Measurements from ENCODE around the gene CELA1.
"Not testable (repeated sequence)": the region's sequence is repeated elsewhere in the genome, so short reads cannot be mapped to it uniquely, and the experiment has no call there.

The CELA1 gene

GRCh38 chr12:51348116-51348515 is 1.6 kb upstream of the CELA1 start:
- H3K27ac Mint-ChIP-seq, result no peak overlapping the region
- no peaks in the 10 kb centered on the region for H3K9me3 Mint-ChIP-seq
- H3K4me1 Mint-ChIP-seq, result no peaks in the 10 kb centered on the region
- no peak for TF ChIP-seq CTCF (IDR thresholded peaks at IDR 0.05; ENCODE audit: unreplicated experiment in 3 of 3)
- H3K27me3 Mint-ChIP-seq (ENCODE audit: low read depth), result peaks cover 8% of the 10 kb centered on the region
- H3K4me3 Mint-ChIP-seq, result no peak overlapping the region
- H3K36me3 Mint-ChIP-seq (ENCODE audit: low read depth), result no peaks in the 10 kb centered on the region

GRCh38 chr12:51345681-51346080 is 798 bp downstream of the CELA1 start:
- Mint-ChIP-seq H3K27ac (no peak overlapping the region), H3K4me3 (no peak overlapping the region), H3K9me3 (no peaks in the 10 kb centered on the region)

GRCh38 chr12:51343201-51343600 is 3.3 kb downstream of the CELA1 start:
- Mint-ChIP-seq H3K4me1 (no peaks in the 10 kb centered on the region), H3K27me3 (ENCODE audit: low read depth) (no peaks in the 10 kb centered on the region), H3K36me3 (ENCODE audit: low read depth) (no peaks in the 10 kb centered on the region), H3K9me3 (no peaks in the 10 kb centered on the region), H3K27ac (no peak overlapping the region), H3K4me3 (no peak overlapping the region)
- no peak for TF ChIP-seq CTCF (IDR thresholded peaks at IDR 0.05; ENCODE audit: unreplicated experiment in 3 of 3)

More at GRCh38 chr12:51345681-51346080, 798 bp downstream of the CELA1 start:
- Mint-ChIP-seq H3K36me3 (ENCODE audit: low read depth) (no peaks in the 10 kb centered on the region), H3K27me3 (ENCODE audit: low read depth) (no peaks in the 10 kb centered on the region), H3K4me1 (no peaks in the 10 kb centered on the region)
- TF ChIP-seq CTCF (IDR thresholded peaks at IDR 0.05; ENCODE audit: unreplicated experiment in 3 of 3), result no peak

GRCh38 chr12:51342416-51342815 is 4.1 kb downstream of the CELA1 start:
- no peak overlapping the region for H3K27ac Mint-ChIP-seq
- no peak overlapping the region for H3K4me3 Mint-ChIP-seq
- TF ChIP-seq CTCF (IDR thresholded peaks at IDR 0.05; ENCODE audit: unreplicated experiment in 3 of 3), result no peak
- H3K4me1 Mint-ChIP-seq, result no peaks in the 10 kb centered on the region
- H3K36me3 Mint-ChIP-seq (ENCODE audit: low read depth), result no peaks in the 10 kb centered on the region
- no peaks in the 10 kb centered on the region for H3K9me3 Mint-ChIP-seq
- H3K27me3 Mint-ChIP-seq (ENCODE audit: low read depth), result no peaks in the 10 kb centered on the region

- TF ChIP-seq CTCF (IDR thresholded peaks at IDR 0.05; ENCODE audit: unreplicated experiment in 3 of 3), result peak; percentile 94 to 97 (median 95)
- no peaks in the 10 kb centered on the region for H3K36me3 Mint-ChIP-seq (ENCODE audit: low read depth)
- H3K27ac Mint-ChIP-seq, result no peak overlapping the region
- H3K4me3 Mint-ChIP-seq, result no peak overlapping the region
- H3K27me3 Mint-ChIP-seq (ENCODE audit: low read depth), result no peaks in the 10 kb centered on the region
- no peaks in the 10 kb centered on the region for H3K9me3 Mint-ChIP-seq
- H3K4me1 Mint-ChIP-seq, result no peaks in the 10 kb centered on the region
These were observed 5.0 kb downstream of the CELA1 start for GRCh38 chr12:51341251-51342007.

- TF ChIP-seq CTCF (IDR thresholded peaks at IDR 0.05; ENCODE audit: unreplicated experiment in 3 of 3), result no peak
- no peak overlapping the region for H3K27ac Mint-ChIP-seq
- H3K4me3 Mint-ChIP-seq, result no peak overlapping the region
- no peaks in the 10 kb centered on the region for H3K9me3 Mint-ChIP-seq
- H3K36me3 Mint-ChIP-seq (ENCODE audit: low read depth), result no peaks in the 10 kb centered on the region
- H3K4me1 Mint-ChIP-seq, result no peaks in the 10 kb centered on the region
- no peaks in the 10 kb centered on the region for H3K27me3 Mint-ChIP-seq (ENCODE audit: low read depth)
These were observed 6.7 kb downstream of the CELA1 start for GRCh38 chr12:51339750-51340149.

- H3K4me1 Mint-ChIP-seq; H3K36me3 Mint-ChIP-seq (ENCODE audit: low read depth); H3K9me3 Mint-ChIP-seq; H3K4me3 Mint-ChIP-seq; H3K27me3 Mint-ChIP-seq (ENCODE audit: low read depth); H3K27ac Mint-ChIP-seq: not testable (repeated sequence)
These were observed 9.1 kb downstream of the CELA1 start for GRCh38 chr12:51337336-51337735.

All from nephron (organoid).